NB4 (cell line): ENCODE data around the gene SUDS3.

Experiments used
- DNase-seq: peaks from one replicate; pipeline ENCODE4 v3.0.0; 2010; ENCODE audit warnings: low read depth
- H3K4me3 ChIP-seq: one replicate; pipeline ENCODE4 v1.5.1; 2011; ENCODE audit warnings: mild to moderate bottlenecking, low read depth, low read length, moderate library complexity
- CTCF ChIP-seq: IDR thresholded peaks from one replicate; pipeline ENCODE4 v1.5.1; 2012; ENCODE audit warnings: low read depth, low read length
- MYC ChIP-seq: IDR thresholded peaks from 2 replicates; pipeline ENCODE4 v1.6.1; 2011; ENCODE audit warnings: low read depth, low read length
- POLR2A ChIP-seq: IDR thresholded peaks from 2 replicates; pipeline ENCODE4 v1.6.1; 2011; ENCODE audit warnings: mild to moderate bottlenecking; ENCODE audit not compliant: insufficient read length; ENCODE audit errors: extremely low read depth
- TF ChIP-seq, protein P1 (sequence below): IDR thresholded peaks from 2 replicates; pipeline ENCODE4 v1.6.1; 2011; ENCODE audit warnings: low read depth, low read length

The SUDS3 gene

GRCh38 chr12:118377021-118377883 lies 897 bp downstream of the SUDS3 start:
- DNase-seq: peak; percentile 43
- TF ChIP-seq CTCF (no peak), POLR2A (no peak), MYC (no peak)
- TF ChIP-seq, protein P1, sequence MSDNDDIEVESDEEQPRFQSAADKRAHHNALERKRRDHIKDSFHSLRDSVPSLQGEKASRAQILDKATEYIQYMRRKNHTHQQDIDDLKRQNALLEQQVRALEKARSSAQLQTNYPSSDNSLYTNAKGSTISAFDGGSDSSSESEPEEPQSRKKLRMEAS: no peak
- H3K4me3 ChIP-seq: peak overlapping the region; percentile 92

GRCh38 chr12:118377884-118378470 lies 1.6 kb downstream of the SUDS3 start:
- TF ChIP-seq POLR2A: no peak
- no peak for TF ChIP-seq MYC
- TF ChIP-seq CTCF: peak; percentile 94
- H3K4me3 ChIP-seq: peak overlapping the region; percentile 92
- DNase-seq: peak; percentile 84

DNA sequence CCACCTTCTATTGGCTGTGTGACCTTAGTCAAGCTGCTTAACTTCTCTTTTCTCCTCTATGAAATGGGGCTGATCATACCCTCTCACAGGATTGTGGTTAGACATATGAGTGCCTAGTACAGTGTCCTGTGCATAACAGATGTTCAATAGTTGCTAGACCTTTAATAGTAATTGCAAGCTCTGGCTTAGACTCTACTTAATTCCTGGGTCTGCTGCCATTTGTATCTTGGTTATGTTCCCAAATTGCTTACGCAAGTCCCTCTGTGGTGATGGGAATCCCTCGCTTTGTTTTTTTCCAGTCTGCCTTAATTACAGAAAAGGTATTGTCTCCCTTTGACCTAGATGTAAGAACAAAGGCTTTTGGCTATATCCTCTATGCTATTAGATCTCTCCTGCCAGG lies 15.1 kb downstream of the SUDS3 start:
- no peak for DNase-seq
- H3K4me3 ChIP-seq: no peak overlapping the region
- TF ChIP-seq CTCF (no peak), POLR2A (no peak), MYC (no peak)
- TF ChIP-seq, protein P1: no peak

DNA sequence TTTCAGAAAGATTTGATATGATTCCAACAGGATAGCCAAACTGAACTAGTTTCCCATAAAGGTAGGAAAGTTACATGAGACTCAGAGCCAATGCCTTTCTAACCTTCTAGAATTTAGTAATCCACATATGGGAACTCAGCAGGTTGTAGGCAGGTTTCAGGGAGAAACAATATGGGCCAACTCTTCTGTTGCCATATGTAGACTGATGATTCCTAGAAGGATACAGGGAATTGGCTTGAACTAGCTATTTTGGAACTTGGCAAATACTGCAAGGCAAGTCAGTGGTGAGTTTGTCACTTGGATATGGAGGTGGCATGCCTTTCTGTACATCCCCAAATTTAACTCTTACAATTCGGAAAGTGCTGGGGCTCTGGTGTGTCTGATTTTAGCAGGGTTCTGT lies 15.5 kb downstream of the SUDS3 start:
- H3K4me3 ChIP-seq: no peak overlapping the region
- TF ChIP-seq, protein P1: no peak
- no peak for TF ChIP-seq MYC
- no peak for TF ChIP-seq POLR2A
- TF ChIP-seq CTCF: no peak
- DNase-seq: no peak

- peak; percentile 18 for DNase-seq
- TF ChIP-seq POLR2A (no peak), MYC (no peak), CTCF (no peak)
- TF ChIP-seq, protein P1: no peak
- no peak overlapping the region for H3K4me3 ChIP-seq
Observed at GRCh38 chr12:118397708-118398440, 21.5 kb downstream of the SUDS3 start.
